Bronchial epithelial cell (primary cell): ENCODE data around the gene HLCS. TPM values are rescaled to one million over a fixed set of nuclear protein-coding genes. Genes with fewer than 3 reads are reported as not detected.

Source experiments
- DNase-seq: peaks from one replicate; pipeline ENCODE4 v3.0.0-alpha.2; 2010; ENCODE audit warnings: low read depth
- FAIRE-seq: peaks from 2 replicates; lab custom pipeline; 2011; peaks lifted over from hg19 to GRCh38; lab: Jason Lieb, UNC
- H3K27me3 ChIP-seq: 2 replicates; pipeline ENCODE4 v1.5.1; 2011; ENCODE audit warnings: low read length; ENCODE audit not compliant: control insufficient read depth, insufficient read depth
- H3K36me3 ChIP-seq: 2 replicates; pipeline ENCODE4 v1.5.1; 2011; ENCODE audit warnings: low read length; ENCODE audit not compliant: control insufficient read depth, insufficient read depth
- H3K4me3 ChIP-seq: 2 replicates; pipeline ENCODE4 v1.5.1; 2011; ENCODE audit warnings: mild to moderate bottlenecking, low read depth, low read length, control low read depth
- CTCF ChIP-seq: IDR thresholded peaks from 2 replicates; pipeline ENCODE4 v1.5.1; 2011; ENCODE audit warnings: mild to moderate bottlenecking, moderate library complexity, low read length, control low read depth, inconsistent platforms; ENCODE audit not compliant: insufficient read depth, severe bottlenecking
- total RNA-seq: library from RNA; depleted of rRNA; stranded (reverse); fragments of >200 nt; gene quantifications from 2 replicates; pipeline ENCODE4 v1.2.1, GENCODE V29; 2014

HLCS gene
- total RNA-seq, 1 donor from 2014 or later = 26.3 TPM

- Histone ChIP-seq H3K27me3 (no peaks in the 10 kb centered on the region), H3K4me3 (no peak overlapping the region), H3K36me3 (no peaks in the 10 kb centered on the region)
- FAIRE-seq (peak; percentile 13), DNase-seq (no peak)
- TF ChIP-seq CTCF = no peak
Observed at GRCh38 chr21:36890086-36890485, 76.4 kb downstream of the HLCS start.

- no peak overlapping the region for H3K4me3 ChIP-seq
- FAIRE-seq = no peak
- TF ChIP-seq CTCF = no peak
Observed at GRCh38 chr21:36889401-36889800, 77.1 kb downstream of the HLCS start.

GRCh38 chr21:36888466-36888865 lies 78.0 kb downstream of the HLCS start:
- Histone ChIP-seq H3K4me3 (no peak overlapping the region), H3K27me3 (no peaks in the 10 kb centered on the region), H3K36me3 (no peaks in the 10 kb centered on the region)
- no peak for TF ChIP-seq CTCF
- FAIRE-seq = no peak
- DNase-seq = no peak

More at GRCh38 chr21:36889401-36889800, 77.1 kb downstream of the HLCS start:
- DNase-seq = no peak
- Histone ChIP-seq H3K36me3 (no peaks in the 10 kb centered on the region), H3K27me3 (no peaks in the 10 kb centered on the region)

GRCh38 chr21:36887963-36888362 lies 78.5 kb downstream of the HLCS start:
- no peaks in the 10 kb centered on the region for H3K36me3 ChIP-seq
- FAIRE-seq = no peak
- TF ChIP-seq CTCF = no peak
- H3K27me3 ChIP-seq = no peaks in the 10 kb centered on the region
- DNase-seq = no peak
- H3K4me3 ChIP-seq = no peak overlapping the region

GRCh38 chr21:36883532-36884486 lies 82.7 kb downstream of the HLCS start:
- no peak for TF ChIP-seq CTCF
- no peaks in the 10 kb centered on the region for H3K27me3 ChIP-seq
- no peak overlapping the region for H3K4me3 ChIP-seq
- no peak for DNase-seq
- FAIRE-seq = no peak
- no peaks in the 10 kb centered on the region for H3K36me3 ChIP-seq
